Measurements from ENCODE around the gene PCBP3. TPM values are rescaled to one million over a fixed set of nuclear protein-coding genes. Genes with fewer than 3 reads are reported as not detected.

Gene PCBP3
- total RNA-seq, 1 experiment from 2014 or later: 10.9 TPM

DNA sequence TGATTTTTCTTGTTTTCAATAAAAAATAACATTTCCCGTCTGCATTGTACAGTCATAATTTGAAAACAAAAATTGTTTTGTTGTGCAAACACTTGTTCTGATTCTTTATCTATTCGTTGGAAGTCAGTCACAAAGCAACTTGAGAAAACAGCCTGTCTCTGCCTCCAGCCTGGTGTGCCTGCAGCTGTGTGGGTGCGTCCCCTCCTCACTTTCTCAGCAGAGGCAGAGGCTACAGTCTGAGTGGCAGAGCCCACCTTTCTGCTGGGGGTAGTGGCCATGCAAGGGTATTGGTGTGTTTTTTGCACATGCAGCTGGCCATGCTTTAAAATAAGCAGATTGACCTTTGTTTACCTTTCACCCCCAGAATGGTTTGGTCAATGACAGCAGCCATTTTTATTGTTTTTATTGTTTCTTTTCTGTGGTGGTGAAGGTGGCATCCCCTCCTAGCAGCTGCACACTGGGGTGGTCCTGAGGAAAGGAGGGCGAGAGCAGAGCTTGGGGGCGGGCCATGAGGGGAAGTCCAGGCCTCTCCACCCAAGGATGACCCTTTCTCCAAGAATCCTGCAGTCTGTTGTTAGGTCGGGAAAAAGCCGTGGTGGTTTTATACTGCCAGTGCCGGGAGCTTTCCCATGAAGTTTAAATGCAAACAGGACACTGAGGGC is 159.6 kb downstream of the PCBP3 start:
- H4K20me1 ChIP-seq (ENCODE audit: control insufficient read depth, insufficient read depth, insufficient read length): no peaks in the 10 kb centered on the region
- no peaks in the 10 kb centered on the region for H3K79me1 ChIP-seq (ENCODE audit: insufficient read depth, low read depth, low read length, poor library complexity, severe bottlenecking)
- H3K27me3 ChIP-seq (ENCODE audit: insufficient read depth, low read length): no peaks in the 10 kb centered on the region
- H2AK5ac ChIP-seq (ENCODE audit: insufficient read length, low read length): no peak overlapping the region
- no peak overlapping the region for H3K14ac ChIP-seq (ENCODE audit: insufficient read depth, low read length)
- no peak overlapping the region for H2BK120ac ChIP-seq (ENCODE audit: low read depth, low read length, poor library complexity, severe bottlenecking)
- no peak overlapping the region for H3T11ph ChIP-seq (ENCODE audit: low read length)
- no peak overlapping the region for H3K4me3 Mint-ChIP-seq
- H4K91ac ChIP-seq (ENCODE audit: insufficient read length, low read depth, low read length): no peak overlapping the region
- no peaks in the 10 kb centered on the region for H3K9me3 ChIP-seq (ENCODE audit: control insufficient read depth, low read depth, low read length)
- H3K36me3 Mint-ChIP-seq (ENCODE audit: insufficient read depth in 1 of 3, low read depth in 3 of 3): no peaks in the 10 kb centered on the region
- no peak overlapping the region for H2AFZ ChIP-seq (ENCODE audit: low read length)
- no peak overlapping the region for H3K18ac ChIP-seq (ENCODE audit: insufficient read length, low read depth, low read length)
- no peak overlapping the region for H2BK12ac ChIP-seq (ENCODE audit: insufficient read length, low read depth, low read length)
- H3K23me2 ChIP-seq (ENCODE audit: insufficient read length, low read depth, low read length, poor library complexity, severe bottlenecking): no peaks in the 10 kb centered on the region
- WGBS (ENCODE audit: extremely low coverage, insufficient read length, low lambda C conversion rate): no CpG with 5 or more reads among the region's 8 CpGs
- H3K27me3 Mint-ChIP-seq (ENCODE audit: low read depth): peaks cover 1% of the 10 kb centered on the region
- no peak overlapping the region for H3K23ac ChIP-seq (ENCODE audit: insufficient read length, low read depth, low read length)
- peaks cover 3 to 5% of the 10 kb centered on the region in 2 experiments; a peak in 3 of 4 replicates for H3K4me1 Mint-ChIP-seq
- H3K9ac ChIP-seq (ENCODE audit: extremely low read depth, insufficient read length, low read length): no peak overlapping the region
- H3K4ac ChIP-seq (ENCODE audit: low read depth, low read length): no peak overlapping the region
- H2BK5ac ChIP-seq (ENCODE audit: insufficient read length, low read length): no peak overlapping the region
- no peak overlapping the region for H2BK20ac ChIP-seq (ENCODE audit: low read depth, low read length, poor library complexity, severe bottlenecking)
- no peak overlapping the region for H3K56ac ChIP-seq (ENCODE audit: insufficient read length, low read depth, low read length)
- peaks cover under 1 to 4% of the 10 kb centered on the region in 2 experiments; a peak in 3 of 5 replicates for H3K9me3 Mint-ChIP-seq
- DNase-seq: no peak
- no peak overlapping the region for H4K5ac ChIP-seq (ENCODE audit: insufficient read length, low read depth, low read length)
- H3K27ac ChIP-seq (ENCODE audit: insufficient read length, low read depth, low read length): no peak overlapping the region
- no peak overlapping the region for H2BK15ac ChIP-seq (ENCODE audit: low read depth, low read length)
- no peaks in the 10 kb centered on the region for H3K79me2 ChIP-seq (ENCODE audit: insufficient read depth, low read length)
- TF ChIP-seq, protein P1, sequence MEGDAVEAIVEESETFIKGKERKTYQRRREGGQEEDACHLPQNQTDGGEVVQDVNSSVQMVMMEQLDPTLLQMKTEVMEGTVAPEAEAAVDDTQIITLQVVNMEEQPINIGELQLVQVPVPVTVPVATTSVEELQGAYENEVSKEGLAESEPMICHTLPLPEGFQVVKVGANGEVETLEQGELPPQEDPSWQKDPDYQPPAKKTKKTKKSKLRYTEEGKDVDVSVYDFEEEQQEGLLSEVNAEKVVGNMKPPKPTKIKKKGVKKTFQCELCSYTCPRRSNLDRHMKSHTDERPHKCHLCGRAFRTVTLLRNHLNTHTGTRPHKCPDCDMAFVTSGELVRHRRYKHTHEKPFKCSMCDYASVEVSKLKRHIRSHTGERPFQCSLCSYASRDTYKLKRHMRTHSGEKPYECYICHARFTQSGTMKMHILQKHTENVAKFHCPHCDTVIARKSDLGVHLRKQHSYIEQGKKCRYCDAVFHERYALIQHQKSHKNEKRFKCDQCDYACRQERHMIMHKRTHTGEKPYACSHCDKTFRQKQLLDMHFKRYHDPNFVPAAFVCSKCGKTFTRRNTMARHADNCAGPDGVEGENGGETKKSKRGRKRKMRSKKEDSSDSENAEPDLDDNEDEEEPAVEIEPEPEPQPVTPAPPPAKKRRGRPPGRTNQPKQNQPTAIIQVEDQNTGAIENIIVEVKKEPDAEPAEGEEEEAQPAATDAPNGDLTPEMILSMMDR (conservative IDR thresholded peaks at IDR 0.05): no peak
- no peaks in the 10 kb centered on the region for H3K4me1 ChIP-seq (ENCODE audit: insufficient read depth, low read length)
- H4K8ac ChIP-seq (replicated peaks; ENCODE audit: insufficient read length, low read depth, low read length): no peak overlapping the region
- no peak overlapping the region for H3K4me2 ChIP-seq (ENCODE audit: insufficient read depth, insufficient read length, low read length)
- H3K27ac Mint-ChIP-seq: no peak overlapping the region; a peak in 1 of 7 replicates
